HuH-7.5 (cell line): ENCODE data around the gene ZNF823.
"Not testable (repeated sequence)": the region's sequence is repeated elsewhere in the genome, so short reads cannot be mapped to it uniquely, and the experiment has no call there.

Source experiments
- DNase-seq: peaks from one replicate; pipeline ENCODE4 v3.0.0; 2011; ENCODE audit warnings: low spot score

The ZNF823 gene

DNA sequence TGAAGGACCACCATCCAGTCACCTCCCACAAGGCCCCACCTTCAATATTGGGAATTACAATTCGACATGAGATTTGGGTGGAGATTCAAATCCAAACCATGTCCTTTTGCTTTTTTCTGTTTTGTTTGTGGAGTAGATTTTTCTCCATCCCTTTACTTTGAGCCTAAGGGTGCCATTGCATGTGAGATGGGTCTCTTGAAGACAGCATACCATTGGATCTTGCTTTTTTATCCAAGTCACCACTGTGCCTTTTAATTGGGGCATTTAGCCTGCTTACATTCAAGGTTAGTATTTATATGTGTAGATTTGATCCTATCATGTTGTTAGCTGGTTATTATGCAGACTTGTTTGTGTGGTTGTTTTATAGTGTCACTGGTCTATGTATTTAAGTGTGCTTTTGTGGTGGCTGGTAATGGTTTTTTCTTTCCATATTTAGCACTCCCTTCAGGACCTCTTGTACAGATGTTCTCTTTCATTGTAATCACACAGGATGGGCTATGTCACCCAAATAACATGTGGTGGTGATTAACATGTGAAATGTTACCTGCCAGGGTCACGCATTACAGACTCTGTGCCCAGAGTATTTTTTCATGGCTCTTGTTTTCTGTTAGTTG is 58.0 kb downstream of the ZNF823 start:
- no peak for DNase-seq

- DNase-seq = no peak
Measured at GRCh38 chr19:11678504-11678903, 60.2 kb downstream of the ZNF823 start.

DNA sequence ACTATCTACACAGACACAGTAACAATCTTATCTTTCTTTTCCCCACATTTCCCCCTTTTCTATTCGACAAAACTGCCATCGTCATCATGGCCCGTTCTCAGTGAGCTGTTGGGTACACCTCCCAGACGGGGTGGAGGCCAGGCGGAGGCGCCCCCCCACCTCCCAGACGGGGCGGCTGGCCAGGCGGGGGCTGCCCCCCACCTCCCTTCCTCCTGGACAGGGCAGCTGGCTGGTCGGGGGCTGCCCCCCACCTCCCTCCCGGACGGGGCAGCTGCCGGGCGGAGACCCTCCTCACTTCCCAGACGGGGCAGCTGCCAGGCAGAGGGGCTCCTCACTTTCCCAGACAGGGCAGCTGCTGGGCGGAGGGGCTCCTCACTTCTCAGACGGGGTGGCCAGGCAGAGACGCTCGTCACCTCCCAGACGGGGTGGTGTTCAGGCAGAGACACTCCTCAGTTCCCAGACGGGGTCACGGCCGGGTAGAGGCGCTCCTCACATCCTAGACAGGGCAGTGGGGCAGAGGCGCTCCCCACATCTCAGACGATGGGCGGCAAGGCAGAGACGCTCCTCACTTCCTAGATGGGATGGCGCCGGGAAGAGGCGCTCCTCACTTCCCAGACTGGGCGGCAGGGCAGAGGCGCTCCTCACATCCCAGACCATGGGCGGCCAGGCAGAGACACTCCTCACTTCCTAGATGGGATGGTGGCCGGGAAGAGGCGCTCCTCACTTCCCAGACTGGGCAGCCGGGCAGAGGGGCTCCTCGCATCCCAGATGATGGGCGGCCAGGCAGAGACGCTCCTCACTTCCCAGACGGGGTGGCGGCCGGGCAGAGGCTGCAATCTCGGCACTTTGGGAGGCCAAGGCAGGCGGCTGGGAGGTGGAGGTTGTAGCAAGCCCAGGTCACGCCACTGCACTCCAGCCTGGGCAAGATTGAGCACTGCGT is 61.8 kb downstream of the ZNF823 start:
- DNase-seq = not testable (repeated sequence)

DNA sequence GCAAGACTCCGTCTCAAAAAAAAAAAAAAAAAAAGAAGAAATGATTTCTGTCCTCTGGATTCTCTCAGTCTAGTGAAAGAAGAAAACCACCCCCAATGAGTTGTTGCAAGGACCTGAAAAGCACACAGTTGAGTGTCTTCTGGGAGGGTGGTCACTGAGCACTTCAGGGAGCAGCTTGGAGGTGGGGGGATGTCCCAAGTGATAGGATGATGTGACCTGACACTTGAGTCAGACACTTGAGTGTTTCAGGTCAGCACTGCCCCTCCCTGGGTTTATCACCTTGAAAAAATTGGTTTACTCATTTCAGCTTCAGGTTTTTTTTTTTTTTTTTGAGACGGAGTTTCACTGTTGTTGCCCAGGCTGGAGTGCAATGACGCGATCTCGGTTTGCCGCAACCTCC is 63.2 kb downstream of the ZNF823 start:
- no peak for DNase-seq

DNA sequence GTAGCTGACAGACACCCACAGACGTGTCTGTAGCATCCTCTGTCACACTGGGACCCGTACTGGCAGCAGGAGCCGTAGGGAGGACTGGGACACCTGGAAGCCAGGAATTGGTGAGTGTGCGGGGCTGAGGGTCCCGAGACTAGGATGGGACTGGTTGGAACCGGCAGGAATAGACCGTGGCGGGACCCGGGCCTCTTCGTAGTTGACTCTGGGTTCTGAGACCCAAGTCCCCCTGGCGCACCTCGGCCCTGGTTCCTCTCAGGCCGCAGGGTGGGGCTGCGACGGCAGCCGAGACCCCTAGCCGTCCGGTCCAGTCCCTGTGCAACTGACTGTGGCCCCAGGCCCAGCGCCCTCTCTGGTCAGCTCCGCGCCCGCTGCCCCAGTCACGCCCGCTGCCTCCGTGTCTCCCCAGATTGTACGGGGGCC is 64.7 kb downstream of the ZNF823 start:
- DNase-seq = no peak

DNA sequence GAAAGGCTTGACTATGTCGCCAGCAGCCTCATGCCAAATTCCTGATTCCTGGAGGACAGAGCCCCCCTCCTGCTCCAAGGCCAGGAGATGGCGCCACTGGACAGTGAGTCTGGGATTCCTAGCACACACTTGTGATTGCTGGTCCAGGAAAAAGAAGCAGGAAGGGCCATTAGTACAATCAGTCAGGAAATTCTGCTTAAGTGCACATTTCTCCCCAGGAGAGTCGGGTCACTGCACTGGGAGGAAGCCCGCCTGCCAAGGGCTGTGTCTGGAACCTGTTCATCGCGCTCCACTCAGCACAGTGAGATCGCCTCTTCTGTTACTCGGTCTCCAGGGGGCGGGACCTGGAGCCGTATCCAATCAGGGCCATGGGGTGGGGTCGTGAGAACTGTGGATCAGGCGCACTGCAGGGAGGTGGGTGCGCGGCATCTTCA is 65.1 kb downstream of the ZNF823 start:
- DNase-seq = no peak
